Large intestine (tissue), 3 donors: Measurements from ENCODE around the gene RTN4. TPM values are rescaled to one million over a fixed set of nuclear protein-coding genes. Genes with fewer than 3 reads are reported as not detected.
"Not testable (repeated sequence)": the region's sequence is repeated elsewhere in the genome, so short reads cannot be mapped to it uniquely, and the experiment has no call there.

ENCODE experiments used
- DNase-seq, 2 donors: peaks; one replicate each; pipeline versions ENCODE4 v3.0.0 to v3.0.0-alpha.2; 2013
- H3K27ac ChIP-seq: one replicate; pipeline ENCODE4 v1.5.1; 2013; ENCODE audit warnings: low read length
- H3K27me3 ChIP-seq: 2 replicates; pipeline ENCODE4 v1.6.1; 2013; ENCODE audit warnings: low read length; ENCODE audit not compliant: control insufficient read depth, insufficient read depth
- H3K36me3 ChIP-seq: 2 replicates; pipeline ENCODE4 v1.6.1; 2013; ENCODE audit warnings: low read length; ENCODE audit not compliant: control insufficient read depth, insufficient read depth
- H3K4me1 ChIP-seq: one replicate; pipeline ENCODE4 v1.6.1; 2013; ENCODE audit warnings: low read length; ENCODE audit not compliant: control insufficient read depth, insufficient read depth
- H3K4me3 ChIP-seq: one replicate; pipeline ENCODE4 v1.5.1; 2013; ENCODE audit warnings: low read length
- H3K9me3 ChIP-seq: one replicate; pipeline ENCODE4 v1.6.1; 2013; ENCODE audit warnings: mild to moderate bottlenecking, low read depth, low read length, moderate library complexity; ENCODE audit not compliant: control insufficient read depth
- WGBS: methylation state at CpG from one replicate; pipeline ENCODE4 v1.1.5; 2013; ENCODE audit warnings: low lambda C conversion rate; ENCODE audit not compliant: insufficient coverage; 5-methylcytosine and 5-hydroxymethylcytosine counted together
- polyA plus RNA-seq: library from polyadenylated mRNA; unstranded; fragments of 120-200 nt; gene quantifications from one replicate; pipeline ENCODE4 v1.2.1, GENCODE V29; 2013

RTN4 gene
- polyA plus RNA-seq, 1 donor = 259 TPM

GRCh38 chr2:54995553-54995952, 54.7 kb downstream of the RTN4 start:
- Histone ChIP-seq H3K27ac (no peak overlapping the region), H3K4me3 (no peak overlapping the region), H3K27me3 (no peaks in the 10 kb centered on the region), H3K9me3 (no peaks in the 10 kb centered on the region), H3K36me3 (no peaks in the 10 kb centered on the region), H3K4me1 (no peaks in the 10 kb centered on the region)
- DNase-seq = no peak
- 100% methylated on average over 1 of the region's 3 CpGs for WGBS

- WGBS = 99% methylated on average over 13 of the region's 19 CpGs
- not testable (repeated sequence) for H3K4me1 ChIP-seq
- H3K36me3 ChIP-seq = peaks cover 15% of the 10 kb centered on the region
These were observed 59.6 kb downstream of the RTN4 start for GRCh38 chr2:54990694-54991093.

GRCh38 chr2:54988612-54989011, 61.6 kb downstream of the RTN4 start:
- 67% methylated on average over 1 of the region's 3 CpGs for WGBS
- no peak for DNase-seq
- Histone ChIP-seq H3K27me3 (no peaks in the 10 kb centered on the region), H3K9me3 (no peaks in the 10 kb centered on the region), H3K4me3 (no peak overlapping the region), H3K36me3 (peaks cover 25% of the 10 kb centered on the region), H3K4me1 (no peaks in the 10 kb centered on the region), H3K27ac (no peak overlapping the region)

More at GRCh38 chr2:54990694-54991093, 59.6 kb downstream of the RTN4 start:
- H3K27me3 ChIP-seq, H3K9me3 ChIP-seq, DNase-seq, H3K27ac ChIP-seq, H3K4me3 ChIP-seq: not testable (repeated sequence)

GRCh38 chr2:54986264-54986663, 64.0 kb downstream of the RTN4 start:
- H3K27me3 ChIP-seq = no peaks in the 10 kb centered on the region
- H3K4me1 ChIP-seq = no peaks in the 10 kb centered on the region
- no peaks in the 10 kb centered on the region for H3K9me3 ChIP-seq
- DNase-seq = no peak
- H3K36me3 ChIP-seq = peaks cover 38% of the 10 kb centered on the region
- no CpG with 5 or more reads among the region's 3 CpGs for WGBS
- H3K27ac ChIP-seq = no peak overlapping the region
- H3K4me3 ChIP-seq = no peak overlapping the region

- Histone ChIP-seq H3K4me1 (no peaks in the 10 kb centered on the region), H3K4me3 (no peak overlapping the region), H3K36me3 (peaks cover 42% of the 10 kb centered on the region), H3K9me3 (no peaks in the 10 kb centered on the region), H3K27ac (no peak overlapping the region), H3K27me3 (no peaks in the 10 kb centered on the region)
- no peak for DNase-seq
These were observed 65.8 kb downstream of the RTN4 start for GRCh38 chr2:54984476-54984875.

- H3K9me3 ChIP-seq = no peaks in the 10 kb centered on the region
- no peak for DNase-seq
- no CpG with 5 or more reads among the region's 3 CpGs for WGBS
- H3K4me1 ChIP-seq = no peaks in the 10 kb centered on the region
- H3K27ac ChIP-seq = no peak overlapping the region
- peaks cover 42% of the 10 kb centered on the region for H3K36me3 ChIP-seq
- no peaks in the 10 kb centered on the region for H3K27me3 ChIP-seq
- H3K4me3 ChIP-seq = no peak overlapping the region
These were observed 66.7 kb downstream of the RTN4 start for GRCh38 chr2:54983345-54984220.

GRCh38 chr2:54981385-54981784, 68.9 kb downstream of the RTN4 start:
- Histone ChIP-seq H3K27ac (no peak overlapping the region), H3K36me3 (peaks cover 35% of the 10 kb centered on the region), H3K4me3 (no peak overlapping the region), H3K27me3 (no peaks in the 10 kb centered on the region), H3K4me1 (peaks cover 8% of the 10 kb centered on the region), H3K9me3 (no peaks in the 10 kb centered on the region)
- no CpG with 5 or more reads among the region's 2 CpGs for WGBS
- no peak for DNase-seq

GRCh38 chr2:54979321-54980044, 70.8 kb downstream of the RTN4 start:
- H3K36me3 ChIP-seq = peaks cover 27% of the 10 kb centered on the region
- no peak for DNase-seq
- H3K9me3 ChIP-seq = no peaks in the 10 kb centered on the region
- H3K4me3 ChIP-seq = no peak overlapping the region
- no peaks in the 10 kb centered on the region for H3K27me3 ChIP-seq
- H3K4me1 ChIP-seq = peaks cover 15% of the 10 kb centered on the region
- H3K27ac ChIP-seq = no peak overlapping the region
- 33% methylated on average over 2 of the region's 4 CpGs for WGBS

GRCh38 chr2:54977149-54977548, 73.1 kb downstream of the RTN4 start:
- Histone ChIP-seq H3K4me3 (no peak overlapping the region), H3K9me3 (peaks cover 6% of the 10 kb centered on the region), H3K36me3 (peaks cover 28% of the 10 kb centered on the region), H3K27me3 (no peaks in the 10 kb centered on the region), H3K27ac (peak overlapping the region; percentile 35), H3K4me1 (peaks cover 15% of the 10 kb centered on the region)
- peak in 1 of 2 donors; percentile 29 for DNase-seq
- 46% methylated on average over 2 of the region's 2 CpGs for WGBS

- Histone ChIP-seq H3K9me3 (peaks cover 6% of the 10 kb centered on the region), H3K4me3 (no peak overlapping the region), H3K36me3 (peaks cover 27% of the 10 kb centered on the region), H3K4me1 (peaks cover 15% of the 10 kb centered on the region), H3K27me3 (no peaks in the 10 kb centered on the region), H3K27ac (peak overlapping the region; percentile 35)
- 80% methylated on average over 1 of the region's 4 CpGs for WGBS
- no peak for DNase-seq
These were observed 74.4 kb downstream of the RTN4 start for GRCh38 chr2:54975598-54976492.
